ENCODE data around the gene CEP57L1.
A peak's percentile ranks its signal among the peaks of the same experiment; 100 is the strongest.

DNA sequence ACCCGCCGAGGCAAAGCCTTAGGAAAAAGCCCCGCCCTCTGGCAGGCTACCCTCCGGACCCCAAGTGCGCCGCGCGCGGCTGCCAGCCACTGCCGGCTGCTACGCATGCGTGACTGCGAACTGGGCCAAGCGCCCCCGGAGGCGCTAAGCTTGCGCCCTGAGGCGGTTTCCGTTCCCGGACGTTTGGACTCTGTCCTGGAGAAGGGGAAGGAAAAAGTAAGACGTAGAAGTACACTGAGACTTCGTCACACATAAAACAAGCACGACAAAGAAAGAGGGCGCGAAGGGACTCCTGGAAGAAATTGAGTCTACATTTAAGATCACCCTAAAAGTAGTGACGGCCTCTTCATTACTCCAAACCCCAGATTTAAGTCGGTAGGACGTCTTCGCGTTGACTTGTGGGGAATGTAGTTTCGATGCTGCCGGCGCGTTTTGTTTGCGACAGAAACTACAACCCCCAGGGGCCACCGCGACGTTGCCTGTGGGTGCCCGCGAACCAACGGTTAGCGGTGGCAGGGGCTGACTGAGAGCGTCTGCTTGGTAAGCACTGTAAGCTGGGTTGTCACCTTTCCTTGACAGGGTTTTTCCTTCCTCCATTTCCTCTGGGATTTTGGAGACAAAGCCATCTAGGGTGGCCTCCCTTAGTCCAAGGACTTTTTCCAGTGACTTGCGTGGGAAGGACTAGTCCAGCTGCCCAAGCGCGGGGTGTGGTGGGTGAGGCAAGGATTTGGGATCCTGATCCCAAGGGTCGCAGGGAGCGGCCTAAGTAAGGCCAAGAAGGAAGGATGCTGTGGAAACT, at the start of gene CEP57L1:
- TF ChIP-seq CTCF (IDR thresholded peaks at IDR 0.05 in 4 of 5, conservative IDR thresholded peaks at IDR 0.05 in 1 of 5) (peak in 1 of 5 experiments; percentile 27), POLR2A (IDR thresholded peaks at IDR 0.05) (no peak)
